Endothelial cell (in vitro differentiated cells): ENCODE results near the gene LRSAM1. TPM values are rescaled to one million over a fixed set of nuclear protein-coding genes. Genes with fewer than 3 reads are reported as not detected.
"Not testable (repeated sequence)": the region's sequence is repeated elsewhere in the genome, so short reads cannot be mapped to it uniquely, and the experiment has no call there.

ENCODE experiments used
- DNase-seq: peaks from one replicate; pipeline ENCODE4 v3.0.0; 2021; ENCODE audit warnings: low spot score
- H3K27ac Mint-ChIP-seq: one replicate; pipeline ENCODE4 v1.8.0; 2021; ENCODE audit warnings: mixed read lengths, inconsistent platforms; ENCODE audit not compliant: unreplicated experiment
- H3K27me3 Mint-ChIP-seq: one replicate; pipeline ENCODE4 v1.8.0; 2021; ENCODE audit warnings: mild to moderate bottlenecking, moderate library complexity, mixed read lengths, inconsistent platforms; ENCODE audit not compliant: unreplicated experiment
- H3K36me3 Mint-ChIP-seq: one replicate; pipeline ENCODE4 v1.8.0; 2021; ENCODE audit warnings: mild to moderate bottlenecking, low read depth, mixed read lengths, inconsistent platforms; ENCODE audit not compliant: unreplicated experiment
- H3K4me1 Mint-ChIP-seq: one replicate; pipeline ENCODE4 v1.8.0; 2021; ENCODE audit warnings: mild to moderate bottlenecking, mixed read lengths, inconsistent platforms; ENCODE audit not compliant: unreplicated experiment
- H3K4me3 Mint-ChIP-seq: one replicate; pipeline ENCODE4 v1.8.0; 2021; ENCODE audit warnings: mild to moderate bottlenecking, mixed read lengths, inconsistent platforms; ENCODE audit not compliant: unreplicated experiment
- H3K9me3 Mint-ChIP-seq: one replicate; pipeline ENCODE4 v1.8.0; 2021; ENCODE audit warnings: mixed read lengths, inconsistent platforms; ENCODE audit not compliant: unreplicated experiment
- CTCF ChIP-seq: fragments of 200-600 bp; sonication (generic); IDR thresholded peaks from one replicate; pipeline ENCODE4 v1.5.0; 2021; ENCODE audit warnings: antibody characterized with exemption; ENCODE audit not compliant: unreplicated experiment
- total RNA-seq: library from RNA; stranded (reverse); fragmentation: NEBNext Ultra II Directional; extraction: Animal tissue kit (Norgen Biotek cat#: 25700); gene quantifications from one replicate; pipeline ENCODE4 v1.2.1, GENCODE V29; 2021; ENCODE audit not compliant: unreplicated experiment

Gene LRSAM1
- total RNA-seq, 1 donor from 2014 or later: 22.6 TPM

- Mint-ChIP-seq H3K27me3 (peaks cover 6% of the 10 kb centered on the region), H3K4me3 (no peak overlapping the region), H3K9me3 (no peaks in the 10 kb centered on the region), H3K27ac (no peak overlapping the region), H3K36me3 (peaks cover 28% of the 10 kb centered on the region), H3K4me1 (peaks cover 10% of the 10 kb centered on the region)
- no peak for DNase-seq
- TF ChIP-seq CTCF: no peak
Measured at GRCh38 chr9:127457191-127457878, 6.0 kb downstream of the LRSAM1 start.

DNA sequence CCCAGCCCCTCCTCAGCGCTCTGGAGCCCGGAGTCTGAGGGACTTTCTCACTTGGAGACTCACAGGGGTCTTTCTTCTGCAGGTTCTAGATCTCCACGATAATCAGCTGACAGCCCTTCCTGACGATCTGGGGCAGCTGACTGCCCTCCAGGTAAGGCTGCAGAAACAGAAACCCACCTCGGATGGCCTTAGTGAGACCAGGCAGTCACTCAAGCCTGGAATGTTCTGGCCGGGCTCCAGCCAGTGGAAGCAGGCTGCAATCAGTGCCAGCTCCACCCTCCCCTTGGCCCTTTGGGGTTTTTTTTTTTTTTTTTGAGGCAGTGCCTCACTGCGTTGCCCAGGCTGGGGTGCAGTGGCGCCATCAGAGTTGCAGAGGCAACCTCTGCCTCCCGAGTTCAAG is 7.6 kb downstream of the LRSAM1 start:
- H3K27ac Mint-ChIP-seq: no peak overlapping the region
- peaks cover 36% of the 10 kb centered on the region for H3K36me3 Mint-ChIP-seq
- H3K27me3 Mint-ChIP-seq: peaks cover 6% of the 10 kb centered on the region

DNA sequence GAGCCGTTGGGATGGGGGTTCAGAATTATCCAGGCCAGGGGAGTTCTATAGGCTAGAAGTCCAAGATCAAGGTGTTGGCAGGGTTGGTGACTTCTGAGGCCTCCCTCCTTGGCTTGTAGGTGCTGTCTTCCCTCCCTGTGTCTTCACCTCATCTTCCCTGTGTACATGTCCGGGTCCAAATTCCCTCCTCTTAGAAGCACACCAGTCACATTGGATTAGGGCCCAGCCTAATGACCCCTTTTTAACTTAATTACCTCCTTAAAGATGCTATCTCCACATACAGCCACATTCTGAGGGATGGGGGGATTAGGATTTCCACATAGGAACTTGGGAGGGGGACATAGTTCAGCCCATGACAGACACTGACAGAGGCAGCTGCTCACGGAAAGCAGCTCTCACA is 12.1 kb downstream of the LRSAM1 start:
- DNase-seq: no peak
- peak overlapping the region; percentile 16 for H3K4me3 Mint-ChIP-seq
- H3K4me1 Mint-ChIP-seq: no peaks in the 10 kb centered on the region
- no peak for TF ChIP-seq CTCF
- peaks cover 27% of the 10 kb centered on the region for H3K36me3 Mint-ChIP-seq
- no peaks in the 10 kb centered on the region for H3K27me3 Mint-ChIP-seq
- no peak overlapping the region for H3K27ac Mint-ChIP-seq
- H3K9me3 Mint-ChIP-seq: no peaks in the 10 kb centered on the region

More for the DNA sequence above, 7.6 kb downstream of the LRSAM1 start:
- no peak for DNase-seq
- H3K9me3 Mint-ChIP-seq: no peaks in the 10 kb centered on the region
- TF ChIP-seq CTCF: no peak
- H3K4me3 Mint-ChIP-seq: no peak overlapping the region
- peaks cover 6% of the 10 kb centered on the region for H3K4me1 Mint-ChIP-seq

- H3K4me3 Mint-ChIP-seq: peak overlapping the region; percentile 16
- no peak for TF ChIP-seq CTCF
- H3K27ac Mint-ChIP-seq: no peak overlapping the region
- no peaks in the 10 kb centered on the region for H3K4me1 Mint-ChIP-seq
- no peaks in the 10 kb centered on the region for H3K27me3 Mint-ChIP-seq
- no peaks in the 10 kb centered on the region for H3K9me3 Mint-ChIP-seq
- H3K36me3 Mint-ChIP-seq: peaks cover 27% of the 10 kb centered on the region
- no peak for DNase-seq
Measured at GRCh38 chr9:127463911-127464310, 12.6 kb downstream of the LRSAM1 start.

- H3K9me3 Mint-ChIP-seq, H3K4me3 Mint-ChIP-seq, H3K4me1 Mint-ChIP-seq, DNase-seq, H3K27ac Mint-ChIP-seq, H3K27me3 Mint-ChIP-seq: not testable (repeated sequence)
- peaks cover 27% of the 10 kb centered on the region for H3K36me3 Mint-ChIP-seq
Measured at GRCh38 chr9:127466407-127466917, 15.2 kb downstream of the LRSAM1 start.
